Thyroid gland (tissue), 4 donors: ENCODE results near the gene TNS2.

Source experiments
- CTCF ChIP-seq, 6 experiments: fragments of 200-600 bp in 3 of 6; fragments of 450-650 bp in 3 of 6; sonication (generic) in 3 of 6; IDR thresholded peaks; one replicate each; pipeline ENCODE4 v1.5.1; 2016 to 2019; ENCODE audit warnings: antibody characterized with exemption in 6 of 6, mild to moderate bottlenecking in 2 of 6, inconsistent platforms in 1 of 6, moderate library complexity in 1 of 6
- POLR2A ChIP-seq, 2 donors: fragments of 450-650 bp; IDR thresholded peaks; one replicate each; pipeline ENCODE4 v1.6.1; 2017; ENCODE audit warnings: antibody characterized with exemption in 2 of 2, mild to moderate bottlenecking in 2 of 2, moderate library complexity in 1 of 2

- TF ChIP-seq CTCF (IDR thresholded peaks at IDR 0.05) = no peak
- no peak for TF ChIP-seq POLR2A (IDR thresholded peaks at IDR 0.05)
Observed at GRCh38 chr12:53073881-53074280, 24.0 kb downstream of the TNS2 start.
